HG03521 (cell line): ENCODE data around the gene PHC1.

Source experiments
- ATAC-seq: cut with Tn5 transposase; IDR thresholded peaks from one replicate; pipeline ENCODE4 v1.9.1; 2021; ENCODE audit warnings: mild to moderate bottlenecking, moderate library complexity; ENCODE audit not compliant: unreplicated experiment

The PHC1 gene

GRCh38 chr12:8949342-8950220 lies 35.3 kb downstream of the PHC1 start, which contains the start of gene M6PR:
Gene M6PR, minus strand, starts transcription at chr12:8949645. Its CDS starts 3,241 bp downstream, at chr12:8946404.
- peak; percentile 83 for ATAC-seq

- ATAC-seq, result no peak
These were observed 35.9 kb downstream of the PHC1 start for GRCh38 chr12:8950221-8950527.

GRCh38 chr12:8950702-8951478 lies 36.6 kb downstream of the PHC1 start:
- ATAC-seq, result no peak

- ATAC-seq, result no peak
These were observed 37.4 kb downstream of the PHC1 start for GRCh38 chr12:8951744-8952143.

- no peak for ATAC-seq
These were observed 39.6 kb downstream of the PHC1 start for GRCh38 chr12:8953773-8954402.

- ATAC-seq, result no peak
These were observed 41.8 kb downstream of the PHC1 start for GRCh38 chr12:8956073-8956472.

- ATAC-seq, result no peak
These were observed 42.5 kb downstream of the PHC1 start for GRCh38 chr12:8956772-8957171.

GRCh38 chr12:8957561-8957960 lies 43.3 kb downstream of the PHC1 start:
- ATAC-seq, result no peak

GRCh38 chr12:8958066-8958465 lies 43.8 kb downstream of the PHC1 start:
- no peak for ATAC-seq

- no peak for ATAC-seq
These were observed 45.9 kb downstream of the PHC1 start for GRCh38 chr12:8960176-8960575.

GRCh38 chr12:8968761-8969160 lies 54.5 kb downstream of the PHC1 start:
- ATAC-seq, result no peak

GRCh38 chr12:8969861-8970411 lies 55.6 kb downstream of the PHC1 start:
- ATAC-seq, result no peak

GRCh38 chr12:8970432-8970831 lies 56.1 kb downstream of the PHC1 start:
- no peak for ATAC-seq

- ATAC-seq, result no peak
These were observed 65.8 kb downstream of the PHC1 start for GRCh38 chr12:8980137-8980536.

- no peak for ATAC-seq
These were observed 71.0 kb downstream of the PHC1 start for GRCh38 chr12:8985213-8985754.

- no peak for ATAC-seq
These were observed 72.9 kb downstream of the PHC1 start for GRCh38 chr12:8987163-8987562.

- ATAC-seq, result no peak
These were observed 73.4 kb downstream of the PHC1 start for GRCh38 chr12:8987685-8988084.

- no peak for ATAC-seq
These were observed 75.1 kb downstream of the PHC1 start, which contains the start of gene KLRG1 for GRCh38 chr12:8989413-8989812. Gene KLRG1, plus strand, starts transcription at chr12:8989546. Its CDS starts 90 bp downstream, at chr12:8989636.
